GM21526 (cell line): ENCODE results near the gene FRMD4A.
"Not testable (repeated sequence)": the region's sequence is repeated elsewhere in the genome, so short reads cannot be mapped to it uniquely, and the experiment has no call there.

Source experiments
- ATAC-seq: cut with Tn5 transposase; IDR thresholded peaks from one replicate; pipeline ENCODE4 v1.9.1; 2021; ENCODE audit warnings: moderate library complexity; ENCODE audit not compliant: unreplicated experiment, low FRiP score

FRMD4A gene

GRCh38 chr10:14066106-14066505 lies 264.6 kb downstream of the FRMD4A start:
- ATAC-seq, result no peak

DNA sequence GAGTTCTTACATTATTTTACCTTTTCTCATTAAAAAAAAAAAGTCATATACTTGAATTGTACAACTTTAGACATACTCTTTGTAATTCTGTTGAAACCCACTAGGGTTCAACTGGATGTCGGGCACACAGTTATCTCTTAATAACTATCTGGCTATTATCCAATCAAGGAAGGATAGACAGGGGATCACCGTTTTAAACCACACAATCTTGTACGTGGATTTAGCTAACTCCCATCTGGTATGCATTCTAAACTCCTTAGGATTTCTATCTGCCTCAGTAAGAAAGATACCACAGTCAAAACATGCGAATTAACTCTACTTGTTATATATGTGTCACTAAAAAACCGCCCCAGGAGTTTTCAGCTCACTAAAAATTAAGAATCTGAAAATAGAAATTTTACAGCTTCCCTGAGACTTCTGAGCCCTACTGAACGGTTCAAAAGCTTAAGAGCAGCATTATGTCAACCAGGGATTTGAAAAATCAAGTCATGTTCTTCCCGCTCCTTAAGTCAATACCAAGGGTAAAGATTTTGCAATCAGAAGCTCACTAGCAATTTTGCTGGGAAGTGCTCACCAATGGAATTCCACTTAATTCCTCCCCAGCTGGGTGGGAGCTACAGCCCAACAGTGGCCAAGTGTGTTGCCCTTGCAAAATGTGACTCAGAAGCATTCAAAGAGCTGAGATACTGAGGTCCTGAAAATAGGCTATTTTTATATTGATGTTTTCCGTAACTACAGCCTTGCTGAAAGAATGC lies 267.0 kb downstream of the FRMD4A start:
- ATAC-seq, result no peak

DNA sequence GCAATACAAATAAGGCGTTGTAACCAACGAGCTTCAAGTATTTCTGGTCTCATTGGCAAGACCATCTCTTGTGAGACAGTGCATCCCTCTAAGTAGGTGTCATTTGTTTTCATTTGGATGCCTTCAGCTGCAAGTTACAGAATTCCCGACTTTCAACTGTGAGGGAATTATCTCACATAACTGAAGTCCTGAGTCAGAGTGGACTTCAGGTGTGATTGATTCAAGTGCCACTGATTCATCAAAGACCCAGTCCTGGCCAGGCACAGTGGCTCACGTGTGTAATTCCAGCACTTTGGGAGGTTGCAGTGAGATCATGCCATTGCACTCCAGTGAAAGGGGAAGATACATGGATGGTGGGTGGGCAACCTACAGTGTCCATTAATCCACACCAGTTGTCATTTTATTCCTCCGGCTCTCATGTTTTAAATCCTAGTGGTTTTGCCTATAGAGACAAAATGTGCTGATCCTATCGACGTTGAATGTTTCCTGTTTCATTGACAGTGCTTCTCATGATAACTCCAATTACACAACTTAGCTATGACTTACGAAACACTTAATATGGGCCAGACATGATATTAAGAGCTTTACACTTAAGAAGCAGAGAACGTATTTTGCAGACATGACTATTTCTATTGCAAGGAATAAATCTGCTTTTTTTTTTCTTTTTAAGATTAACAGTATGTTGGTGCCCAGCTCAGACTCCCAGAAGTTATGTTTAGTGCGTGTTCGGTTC lies 268.0 kb downstream of the FRMD4A start:
- no peak for ATAC-seq

- no peak for ATAC-seq
Measured at GRCh38 chr10:14060320-14061070, 270.2 kb downstream of the FRMD4A start.

DNA sequence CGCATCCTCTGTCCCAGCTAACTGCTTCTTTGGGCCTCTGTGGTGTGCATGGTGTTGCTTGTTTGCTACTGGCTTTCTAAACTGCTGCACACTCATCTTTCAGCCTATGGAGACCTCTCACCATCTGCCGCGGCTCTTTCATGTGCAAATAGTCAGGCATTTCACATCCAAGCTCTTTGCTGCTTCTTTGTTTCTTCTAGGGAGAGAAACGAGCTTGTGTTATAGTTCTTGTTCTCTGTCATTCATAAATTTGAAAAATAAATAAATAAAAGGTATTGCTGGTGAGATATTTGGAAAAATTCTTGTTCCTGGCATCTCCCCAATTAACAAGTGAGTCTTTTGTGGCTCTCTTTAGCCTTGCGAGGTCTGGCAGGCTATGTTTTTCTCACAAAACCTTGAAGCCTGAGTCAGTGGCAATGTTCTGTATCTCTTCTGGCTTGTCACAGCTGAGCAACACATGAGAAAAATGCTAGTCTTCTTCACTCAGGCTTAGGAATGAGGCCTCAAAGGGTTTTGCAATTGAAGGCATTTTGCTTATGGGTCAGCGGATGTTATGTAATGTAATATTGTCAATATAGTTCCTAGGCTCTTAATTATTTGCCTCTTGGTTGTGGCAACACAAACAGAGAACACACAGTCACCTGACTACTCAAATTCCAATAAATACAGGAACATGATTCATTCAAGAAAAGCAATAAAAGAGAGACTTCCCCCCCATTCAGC lies 274.0 kb downstream of the FRMD4A start:
- no peak for ATAC-seq

DNA sequence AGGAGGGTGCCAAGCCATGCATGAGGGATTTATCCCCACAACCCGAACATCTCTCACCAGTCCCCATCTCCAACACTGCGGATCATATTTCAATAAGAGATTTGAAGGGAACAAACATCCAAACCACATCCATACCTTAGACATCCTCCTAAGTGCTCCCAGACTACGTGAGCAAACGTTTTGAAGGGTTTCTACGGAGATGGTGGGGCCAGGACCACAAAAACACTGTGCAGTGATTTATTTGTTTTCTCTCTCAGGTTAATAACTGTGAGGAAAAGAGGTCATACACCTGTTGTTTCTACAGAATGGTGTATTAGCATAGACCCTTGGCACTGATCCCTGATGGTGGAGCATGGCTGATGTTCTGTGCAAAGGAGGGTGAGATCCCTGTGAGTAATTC lies 277.8 kb downstream of the FRMD4A start:
- ATAC-seq, result no peak

GRCh38 chr10:14050598-14050997 lies 280.1 kb downstream of the FRMD4A start:
- no peak for ATAC-seq

GRCh38 chr10:14048930-14049613 lies 281.7 kb downstream of the FRMD4A start:
- no peak for ATAC-seq

DNA sequence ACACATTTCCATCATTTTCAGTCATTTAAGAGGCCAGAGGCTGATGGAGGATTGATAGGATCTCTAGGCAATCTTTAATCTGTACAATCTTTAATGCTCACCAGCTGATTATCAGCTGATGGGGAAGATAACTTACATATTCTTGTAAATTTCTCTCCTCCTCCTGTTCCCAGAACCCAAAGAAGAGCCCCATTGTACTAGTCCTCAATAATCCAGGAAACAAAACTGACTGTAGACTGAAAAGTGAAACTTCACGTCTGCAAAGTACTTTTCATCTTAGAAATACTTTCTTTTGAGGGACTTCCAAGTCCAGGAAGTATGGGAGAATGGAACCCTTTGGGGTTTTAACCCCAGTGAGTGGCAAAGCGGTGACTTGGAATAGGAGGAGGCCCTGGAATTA lies 283.3 kb downstream of the FRMD4A start:
- ATAC-seq, result no peak

GRCh38 chr10:14042051-14042450 lies 288.7 kb downstream of the FRMD4A start:
- not testable (repeated sequence) for ATAC-seq

- ATAC-seq, result no peak
Measured at GRCh38 chr10:14040787-14041631, 289.7 kb downstream of the FRMD4A start.

GRCh38 chr10:14039968-14040668 lies 290.6 kb downstream of the FRMD4A start:
- ATAC-seq, result no peak

DNA sequence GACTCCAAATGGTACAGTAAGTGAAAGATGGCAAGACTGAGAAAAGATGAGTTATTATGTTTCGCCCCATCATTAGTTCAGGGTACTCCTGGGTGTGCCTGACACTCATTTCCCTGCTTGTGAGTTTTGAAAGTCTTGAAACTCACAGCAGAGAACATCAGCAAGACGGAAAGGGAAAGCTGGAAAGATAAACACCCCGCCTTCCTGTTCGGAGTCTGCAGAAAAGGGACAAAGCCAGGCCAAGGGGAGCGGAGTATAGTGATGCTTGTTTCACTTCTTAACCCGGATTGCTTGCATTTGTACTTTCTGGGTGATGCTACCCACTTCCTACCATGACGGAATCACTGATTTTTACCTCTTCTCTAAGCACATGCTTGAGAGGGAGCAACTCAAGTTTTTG lies 294.5 kb downstream of the FRMD4A start:
- ATAC-seq, result no peak

DNA sequence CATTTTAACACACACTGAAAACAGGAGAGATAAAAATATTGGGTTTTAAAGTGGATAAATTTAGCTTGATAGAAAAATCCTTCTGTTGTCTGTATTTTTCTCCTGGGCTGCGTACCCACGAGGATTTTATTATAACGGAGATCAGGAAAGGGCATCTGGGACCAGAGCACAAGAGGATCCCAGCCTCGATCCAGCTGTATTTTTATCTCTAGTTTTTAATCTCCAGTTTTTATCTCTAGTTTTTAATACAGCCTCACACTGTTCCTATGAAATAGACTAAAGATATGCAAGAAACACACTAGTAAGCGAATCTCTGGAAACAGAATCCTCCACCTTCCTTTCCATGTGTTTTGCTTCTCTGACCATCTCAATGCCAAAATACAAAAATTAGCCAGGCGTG lies 295.2 kb downstream of the FRMD4A start:
- no peak for ATAC-seq

- no peak for ATAC-seq
Measured at GRCh38 chr10:14032406-14032998, 298.2 kb downstream of the FRMD4A start.

DNA sequence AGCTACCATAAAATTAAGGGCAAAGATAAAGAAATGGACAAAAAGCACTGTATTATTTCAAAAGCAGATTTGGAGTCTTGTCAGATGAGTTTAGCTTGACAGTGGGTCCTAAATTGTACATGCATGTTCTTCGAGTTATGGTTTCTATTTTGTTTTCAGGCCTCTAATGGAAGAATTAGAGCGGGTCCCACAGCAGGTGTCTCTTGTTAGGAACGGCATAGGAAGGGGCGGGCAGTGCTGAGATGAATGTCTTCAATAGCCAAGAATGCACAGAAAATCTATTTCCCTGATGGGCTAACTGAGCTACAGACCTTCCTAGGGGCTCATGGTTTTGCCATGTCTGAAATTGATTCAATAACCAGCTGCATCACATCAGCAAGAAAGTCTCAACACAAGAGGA lies 304.4 kb downstream of the FRMD4A start:
- ATAC-seq, result no peak

- no peak for ATAC-seq
Measured at GRCh38 chr10:14025283-14026189, 305.2 kb downstream of the FRMD4A start.
